GM23248 (cell line): Measurements from ENCODE around the gene ST3GAL5. TPM values are rescaled to one million over a fixed set of nuclear protein-coding genes. Genes with fewer than 3 reads are reported as not detected.

Experiments
- DNase-seq: peaks from one replicate; pipeline ENCODE4 v3.0.0-alpha.2; 2015
- H2AFZ ChIP-seq: fragments of 200-600 bp; sonication (generic); 2 replicates; pipeline ENCODE4 v1.6.1; 2016; ENCODE audit warnings: antibody characterized with exemption
- H3F3A ChIP-seq: fragments of 200-600 bp; sonication (generic); 2 replicates; pipeline ENCODE4 v1.6.1; 2016; ENCODE audit warnings: mild to moderate bottlenecking, antibody characterized with exemption, mixed run types; ENCODE audit not compliant: insufficient read depth
- H3K27ac ChIP-seq: fragments of 200-600 bp; sonication (generic); 2 replicates; pipeline ENCODE4 v1.5.1; 2016; ENCODE audit warnings: mild to moderate bottlenecking
- H3K27me3 ChIP-seq: fragments of 200-600 bp; sonication (generic); replicated peaks from 2 replicates; pipeline ENCODE4 v1.6.1; 2016; ENCODE audit warnings: mild to moderate bottlenecking; ENCODE audit not compliant: insufficient read depth
- H3K36me3 ChIP-seq: fragments of 200-600 bp; sonication (generic); 2 replicates; pipeline ENCODE4 v1.6.1; 2016; ENCODE audit warnings: low read depth, mild to moderate bottlenecking
- H3K4me1 ChIP-seq: fragments of 200-600 bp; sonication (generic); 2 replicates; pipeline ENCODE4 v1.6.1; 2016; ENCODE audit warnings: mild to moderate bottlenecking; ENCODE audit not compliant: insufficient read depth
- H3K4me2 ChIP-seq: fragments of 200-600 bp; sonication (generic); one replicate; pipeline ENCODE4 v1.6.1; 2016; ENCODE audit warnings: mild to moderate bottlenecking; ENCODE audit not compliant: unreplicated experiment
- H3K4me3 ChIP-seq: fragments of 200-600 bp; sonication (generic); 2 replicates; pipeline ENCODE4 v1.5.1; 2016; ENCODE audit warnings: mild to moderate bottlenecking
- H3K79me2 ChIP-seq: fragments of 200-600 bp; sonication (generic); 2 replicates; pipeline ENCODE4 v1.6.1; 2016; ENCODE audit warnings: mild to moderate bottlenecking; ENCODE audit not compliant: insufficient read depth
- H3K9ac ChIP-seq: fragments of 200-600 bp; sonication (generic); 2 replicates; pipeline ENCODE4 v1.6.1; 2016; ENCODE audit warnings: mild to moderate bottlenecking
- H3K9me2 ChIP-seq: fragments of 200-600 bp; sonication (generic); 2 replicates; pipeline ENCODE4 v1.6.1; 2016; ENCODE audit warnings: mixed run types, mild to moderate bottlenecking, moderate library complexity; ENCODE audit not compliant: insufficient read depth
- H3K9me3 ChIP-seq: fragments of 200-600 bp; sonication (generic); one replicate; pipeline ENCODE4 v1.6.1; 2017; ENCODE audit warnings: low read depth
- H4K20me1 ChIP-seq: fragments of 200-600 bp; sonication (generic); 2 replicates; pipeline ENCODE4 v1.6.0; 2016; ENCODE audit not compliant: insufficient read depth
- EZH2 ChIP-seq: fragments of 200-600 bp; sonication (generic); IDR thresholded peaks from 2 replicates; pipeline ENCODE4 v1.6.1; 2018; ENCODE audit warnings: antibody characterized with exemption, mild to moderate bottlenecking; ENCODE audit not compliant: insufficient read depth, poor library complexity, severe bottlenecking
- EZH2phosphoT487 ChIP-seq: fragments of 200-600 bp; sonication (generic); IDR thresholded peaks from 2 replicates; pipeline ENCODE4 v1.6.1; 2018; ENCODE audit warnings: antibody characterized with exemption, moderate library complexity, mild to moderate bottlenecking, low read depth; ENCODE audit not compliant: insufficient read depth
- WGBS, 2 experiments: methylation state at CpG; one replicate each; pipeline ENCODE4 v1.1.6; 2015 to 2017; ENCODE audit warnings: low lambda C conversion rate in 2 of 2, low coverage in 1 of 2; ENCODE audit errors: missing lambda C conversion rate in 2 of 2; 5-methylcytosine and 5-hydroxymethylcytosine counted together
- in situ Hi-C: fragments of 300-500 bp; cut with MboI; formaldehyde crosslinking; loops from 2 replicates; pipeline ENCODE4 v1.15.0; 2020
- polyA plus RNA-seq: library from polyadenylated mRNA; unstranded; fragments of >200 nt; fragmentation: Nextera tagmentation; extraction: Ambion mirVana; gene quantifications from 2 replicates; pipeline ENCODE4 v1.2.1, GENCODE V29; 2016
- total RNA-seq: library from RNA; depleted of rRNA; stranded (reverse); fragments of >200 nt; shearing (Covaris generic); gene quantifications from 2 replicates; pipeline ENCODE4 v1.2.3, GENCODE V29; 2014

Gene ST3GAL5
- total and polyA plus RNA-seq, 2 experiments from 2014 or later: 16.4 to 21.0 TPM

DNA sequence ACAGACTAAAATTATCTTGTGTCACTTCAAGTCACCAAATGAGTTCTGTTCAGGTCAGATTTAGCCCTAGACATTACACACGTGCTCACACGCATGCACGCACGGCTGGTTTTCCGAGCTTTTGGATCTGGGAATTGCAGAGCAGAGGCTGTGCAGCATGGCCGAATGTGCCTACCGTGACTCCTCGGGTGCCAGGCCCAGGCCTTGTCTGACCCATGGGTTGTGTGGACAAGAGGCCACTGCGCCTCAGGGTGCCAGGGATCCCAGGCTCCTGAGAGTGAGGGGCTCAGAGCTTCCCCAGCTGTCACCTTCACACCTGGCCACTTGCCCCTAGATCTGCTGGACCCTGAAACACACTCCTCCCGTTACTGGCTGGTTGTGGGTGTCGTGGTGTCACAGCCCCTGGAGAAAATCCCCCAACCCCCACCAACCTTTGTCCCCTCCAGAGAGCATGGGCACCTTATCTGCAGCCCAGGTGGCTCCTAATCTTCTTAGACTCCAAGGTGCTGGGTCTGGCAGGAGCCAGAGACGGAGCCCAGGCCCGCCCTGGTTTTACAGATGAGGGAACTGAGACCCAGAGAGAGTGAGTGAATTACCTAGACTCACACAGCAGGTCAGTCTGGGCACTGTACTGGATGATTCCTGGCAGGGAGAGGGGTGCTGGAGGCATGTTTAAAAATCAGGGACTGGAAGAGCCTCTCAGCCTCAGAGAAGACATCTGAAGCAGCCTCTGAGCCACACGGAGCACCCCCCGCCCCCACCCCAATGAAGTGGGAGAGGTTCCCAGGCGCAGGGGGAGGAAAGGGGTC lies 78.2 kb downstream of the ST3GAL5 start:
- Histone ChIP-seq H3K9me3 (no peaks in the 10 kb centered on the region), H3K79me2 (no peaks in the 10 kb centered on the region), H3K4me1 (peaks cover 20% of the 10 kb centered on the region), H4K20me1 (no peaks in the 10 kb centered on the region), H3K27me3 (no peaks in the 10 kb centered on the region), H3K27ac (peak overlapping the region; percentile 69), H3K9me2 (no peaks in the 10 kb centered on the region), H2AFZ (peak overlapping the region; percentile 18; the same call in 1 of the 2 replicates), H3K4me2 (peak overlapping the region; percentile 29), H3K9ac (peak overlapping the region; percentile 76), H3K4me3 (no peak overlapping the region), H3F3A (peaks cover 7% of the 10 kb centered on the region; the same call in 1 of the 2 replicates), H3K36me3 (no peaks in the 10 kb centered on the region)
- no peak for DNase-seq
- WGBS, 2 experiments: 55 to 63% methylated on average over 14 to 16 of the region's 16 CpGs
- in situ Hi-C loops: loop anchor here (5.0 to 10.0 kb wide), 2 partner anchors 83 to 166 kb away; no protein-coding TSS in a partner anchor
- TF ChIP-seq EZH2phosphoT487 (no peak), EZH2 (no peak)

DNA sequence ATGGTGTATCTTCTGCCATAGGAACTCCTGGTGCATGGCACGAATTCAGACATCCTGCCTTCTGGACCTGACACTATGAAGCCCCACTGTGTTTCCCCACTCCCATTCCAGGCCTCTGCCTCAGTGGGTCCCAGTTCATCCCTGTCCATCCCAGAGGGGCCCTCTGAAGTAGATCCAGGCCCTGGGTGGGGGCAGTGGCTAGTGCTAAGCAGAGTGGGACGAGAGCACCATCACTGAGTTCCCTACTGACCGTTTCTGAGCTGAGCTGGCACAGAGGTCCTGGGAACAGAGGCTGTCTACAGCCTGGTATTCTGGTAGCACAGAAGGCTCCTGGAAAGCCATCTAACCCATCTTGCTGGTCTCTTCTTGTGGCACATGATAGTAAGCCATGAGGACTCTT lies 81.0 kb downstream of the ST3GAL5 start:
- no peak overlapping the region for H3K4me3 ChIP-seq
- peaks cover 20% of the 10 kb centered on the region for H3K4me1 ChIP-seq
- no peak overlapping the region for H3K9ac ChIP-seq
- no peak overlapping the region for H2AFZ ChIP-seq
- no peak overlapping the region for H3K4me2 ChIP-seq
- no peaks in the 10 kb centered on the region for H3K36me3 ChIP-seq
- H3K9me2 ChIP-seq: no peaks in the 10 kb centered on the region
- in situ Hi-C loops: no loop called here
- H4K20me1 ChIP-seq: no peaks in the 10 kb centered on the region
- no peaks in the 10 kb centered on the region for H3K9me3 ChIP-seq
- H3K27ac ChIP-seq: no peak overlapping the region
- TF ChIP-seq EZH2 (no peak), EZH2phosphoT487 (no peak)
- H3K79me2 ChIP-seq: no peaks in the 10 kb centered on the region
- H3F3A ChIP-seq: peaks cover 7% of the 10 kb centered on the region; the same call in 1 of the 2 replicates
- 86 to 92% methylated on average over 3 of the region's 3 CpGs for WGBS, 2 experiments
- DNase-seq: no peak
- H3K27me3 ChIP-seq: no peaks in the 10 kb centered on the region

DNA sequence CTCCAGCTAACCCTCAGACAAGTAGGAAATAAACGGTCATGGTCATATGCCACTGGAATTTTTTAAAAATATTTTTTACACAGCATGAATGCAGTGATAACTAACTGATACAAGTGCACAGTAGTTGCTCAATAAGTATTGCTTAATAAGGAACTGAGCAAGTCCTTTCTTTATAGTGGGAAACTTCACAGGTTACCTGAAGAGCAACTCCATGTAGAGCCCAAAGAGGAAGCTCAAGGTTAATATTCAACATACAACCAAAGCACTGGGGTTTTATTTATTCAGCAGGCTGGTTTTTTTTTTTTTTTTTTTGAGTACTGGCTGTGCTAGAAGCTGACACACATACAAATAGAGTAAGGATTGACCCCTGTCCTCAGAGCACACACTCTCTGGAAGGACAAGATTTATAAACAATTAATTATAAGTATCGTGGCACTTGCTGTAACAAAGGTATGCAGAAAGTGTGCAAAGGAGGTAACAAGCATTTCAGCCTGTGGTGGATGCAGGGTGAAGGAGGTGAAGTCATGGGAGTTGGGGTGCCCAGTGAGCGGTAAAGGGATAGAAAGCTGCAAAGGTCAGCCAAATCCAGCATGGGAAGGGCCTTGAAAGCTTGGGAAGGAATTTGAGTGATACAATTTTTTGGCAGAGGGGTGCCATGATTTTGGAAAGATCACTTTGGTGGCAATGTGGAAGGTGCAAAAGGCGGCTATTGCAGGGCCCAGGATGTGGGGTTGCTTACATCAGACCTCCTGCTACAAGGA lies 82.3 kb downstream of the ST3GAL5 start:
- H3K9me3 ChIP-seq: no peaks in the 10 kb centered on the region
- TF ChIP-seq EZH2 (no peak), EZH2phosphoT487 (no peak)
- no peaks in the 10 kb centered on the region for H3K79me2 ChIP-seq
- peaks cover 10% of the 10 kb centered on the region for H3K4me1 ChIP-seq
- H3K27ac ChIP-seq: no peak overlapping the region
- H3K9me2 ChIP-seq: no peaks in the 10 kb centered on the region
- in situ Hi-C loops: no loop called here
- no peak overlapping the region for H3K4me2 ChIP-seq
- H3F3A ChIP-seq: 0 out of 2 replicates have a peak, but pooled peaks cover 2% of the 10 kb centered on the region
- no peaks in the 10 kb centered on the region for H3K36me3 ChIP-seq
- no peak for DNase-seq
- no peaks in the 10 kb centered on the region for H4K20me1 ChIP-seq
- no peak overlapping the region for H3K9ac ChIP-seq
- H3K27me3 ChIP-seq: no peaks in the 10 kb centered on the region
- no peak overlapping the region for H2AFZ ChIP-seq
- H3K4me3 ChIP-seq: no peak overlapping the region
- 86% methylated on average over 4 of the region's 4 CpGs for WGBS, 2 experiments

DNA sequence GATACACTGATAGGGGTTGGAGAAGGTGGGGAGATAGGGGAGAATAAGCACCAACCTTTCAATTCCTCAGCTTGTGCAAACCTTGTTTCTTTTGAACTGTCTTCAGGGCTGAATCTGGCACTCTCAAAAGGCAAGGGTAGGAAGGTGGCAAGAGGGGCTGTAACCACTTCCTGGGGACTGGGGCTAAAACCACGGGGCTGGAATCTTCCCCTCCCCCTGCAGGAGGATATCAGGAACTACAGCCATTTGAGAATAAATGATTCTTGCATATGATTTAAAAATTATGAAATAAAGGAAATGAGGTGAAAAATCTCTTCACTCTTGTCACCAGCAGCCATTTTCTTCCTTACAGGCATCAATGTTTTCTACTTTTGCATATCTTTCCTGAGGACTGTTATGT lies 84.2 kb downstream of the ST3GAL5 start:
- Histone ChIP-seq H3K9ac (no peak overlapping the region), H3K36me3 (no peaks in the 10 kb centered on the region), H3K4me3 (no peak overlapping the region), H3K9me3 (no peaks in the 10 kb centered on the region), H3K4me2 (no peak overlapping the region), H4K20me1 (no peaks in the 10 kb centered on the region), H3K4me1 (no peaks in the 10 kb centered on the region), H3K9me2 (no peaks in the 10 kb centered on the region), H3K79me2 (no peaks in the 10 kb centered on the region), H3F3A (no peaks in the 10 kb centered on the region), H3K27me3 (no peaks in the 10 kb centered on the region), H3K27ac (no peak overlapping the region), H2AFZ (no peak overlapping the region)
- 0 to 4% methylated on average over 1 of the region's 1 CpG for WGBS, 2 experiments
- no peak for TF ChIP-seq EZH2phosphoT487
- no peak for TF ChIP-seq EZH2
- in situ Hi-C loops: no loop called here
- DNase-seq: peak; percentile 46
